ENCODE results near the gene ABCE1. TPM values are rescaled to one million over a fixed set of nuclear protein-coding genes. Genes with fewer than 3 reads are reported as not detected.

Gene ABCE1
- polyA plus RNA-seq (2013, experiment 1 of 2), result 56.6 TPM
- polyA plus RNA-seq (2013, experiment 2 of 2), result 58.3 TPM

- H3K9me3 ChIP-seq (replicated peaks in 1 of 2; ENCODE audit: control insufficient read depth in 2 of 2, insufficient read depth in 1 of 2, low read depth in 1 of 2, low read length in 2 of 2), result peaks cover 5 to 18% of the 10 kb centered on the region in 2 donors
- peak within 1 kb of the TSS; percentile 65 for H3K4me2 ChIP-seq (ENCODE audit: insufficient read depth, low read length, poor library complexity, severe bottlenecking)
- WGBS, 2 donors (ENCODE audit: extremely low coverage in 2 of 2, insufficient read length in 2 of 2, insufficient replicate concordance in 1 of 2), result no CpG with 5 or more reads among the region's 67 CpGs
- peak within 1 kb of the TSS; percentile 12 for H3K23ac ChIP-seq (ENCODE audit: low read depth, low read length, poor library complexity)
- no peak within 1 kb of the TSS for H3K4ac ChIP-seq (ENCODE audit: low read length)
- no peak within 1 kb of the TSS for H2BK5ac ChIP-seq (ENCODE audit: low read length)
- peak within 1 kb of the TSS; percentile 78 for H3K18ac ChIP-seq (ENCODE audit: low read length)
- peak within 1 kb of the TSS; percentile 80 for H3K9ac ChIP-seq (ENCODE audit: low read depth, low read length, poor library complexity)
- H4K8ac ChIP-seq (ENCODE audit: low read depth, low read length), result no peak within 1 kb of the TSS
- H3K27me3 ChIP-seq (ENCODE audit: control insufficient read depth in 3 of 3, insufficient read depth in 3 of 3, low read depth in 1 of 3, low read length in 3 of 3), result no peaks in the 10 kb centered on the region
- H3K79me1 ChIP-seq (ENCODE audit: low read depth, low read length), result peaks cover 3% of the 10 kb centered on the region
- no peak within 1 kb of the TSS for H2BK15ac ChIP-seq (ENCODE audit: low read length)
- peak within 1 kb of the TSS; percentile 95 for H2AFZ ChIP-seq (ENCODE audit: low read length)
- peak; percentile 95 for DNase-seq (ENCODE audit: low spot score)
- no peak within 1 kb of the TSS for H4K91ac ChIP-seq (ENCODE audit: low read depth, low read length, poor library complexity)
- no peak within 1 kb of the TSS for H2AK5ac ChIP-seq (ENCODE audit: low read depth, low read length)
- H2BK12ac ChIP-seq (ENCODE audit: low read length), result no peak within 1 kb of the TSS
- peaks cover 1 to 3% of the 10 kb centered on the region in 2 donors for H3K4me1 ChIP-seq (ENCODE audit: control insufficient read depth in 2 of 2, insufficient read depth in 1 of 2, low read depth in 1 of 2, low read length in 2 of 2)
- no peak within 1 kb of the TSS for H2BK120ac ChIP-seq (ENCODE audit: low read depth, low read length)
- H3K36me3 ChIP-seq (replicated peaks in 1 of 2; ENCODE audit: control insufficient read depth in 2 of 2, insufficient read depth in 2 of 2, low read length in 2 of 2), result peaks cover 7 to 66% of the 10 kb centered on the region in 2 donors
- peak within 1 kb of the TSS; percentile 79 to 93 for H3K4me3 ChIP-seq (ENCODE audit: low read length in 2 of 2)
- peak within 1 kb of the TSS; percentile 80 for H3K27ac ChIP-seq (replicated peaks; ENCODE audit: low read length)
- no peak within 1 kb of the TSS for H3K14ac ChIP-seq (ENCODE audit: low read length)
These were observed at the start of gene ABCE1, which contains the start of gene ANAPC10 for GRCh38 chr4:145097821-145098674. Gene ABCE1 (plus strand): TSS chr4:145098311. CDS start chr4:145104413, 6,102 bp downstream. Gene ANAPC10 (minus strand): TSS chr4:145098196. CDS start chr4:145096099, 2,097 bp downstream.

GRCh38 chr4:145048817-145049216 is 49.3 kb upstream of the ABCE1 start:
- Histone ChIP-seq H2BK12ac (ENCODE audit: low read length) (no peak overlapping the region), H2BK120ac (ENCODE audit: low read depth, low read length) (no peak overlapping the region), H2AK5ac (ENCODE audit: low read depth, low read length) (no peak overlapping the region), H2BK5ac (ENCODE audit: low read length) (no peak overlapping the region), H3K14ac (ENCODE audit: low read length) (no peak overlapping the region), H3K23ac (ENCODE audit: low read depth, low read length, poor library complexity) (no peak overlapping the region), H3K9me3 (replicated peaks in 1 of 2; ENCODE audit: control insufficient read depth in 2 of 2, insufficient read depth in 1 of 2, low read depth in 1 of 2, low read length in 2 of 2) (peaks cover 0 to 16% of the 10 kb centered on the region in 2 donors), H3K36me3 (replicated peaks in 1 of 2; ENCODE audit: control insufficient read depth in 2 of 2, insufficient read depth in 2 of 2, low read length in 2 of 2) (peaks cover 0 to 26% of the 10 kb centered on the region in 2 donors), H3K4me3 (ENCODE audit: low read length in 2 of 2) (no peak overlapping the region), H2BK15ac (ENCODE audit: low read length) (no peak overlapping the region), H3K79me1 (ENCODE audit: low read depth, low read length) (no peaks in the 10 kb centered on the region), H4K91ac (ENCODE audit: low read depth, low read length, poor library complexity) (no peak overlapping the region), H3K9ac (ENCODE audit: low read depth, low read length, poor library complexity) (no peak overlapping the region), H3K4ac (ENCODE audit: low read length) (no peak overlapping the region), H3K27me3 (ENCODE audit: control insufficient read depth in 3 of 3, insufficient read depth in 3 of 3, low read depth in 1 of 3, low read length in 3 of 3) (no peaks in the 10 kb centered on the region), H3K4me1 (ENCODE audit: control insufficient read depth in 2 of 2, insufficient read depth in 1 of 2, low read depth in 1 of 2, low read length in 2 of 2) (peaks cover 3 to 7% of the 10 kb centered on the region in 2 donors), H2AFZ (ENCODE audit: low read length) (no peak overlapping the region), H3K27ac (replicated peaks; ENCODE audit: low read length) (no peak overlapping the region), H3K4me2 (ENCODE audit: insufficient read depth, low read length, poor library complexity, severe bottlenecking) (no peak overlapping the region), H4K8ac (ENCODE audit: low read depth, low read length) (no peak overlapping the region), H3K18ac (ENCODE audit: low read length) (no peak overlapping the region)
- DNase-seq (ENCODE audit: low spot score), result no peak

GRCh38 chr4:145049241-145049640 is 48.9 kb upstream of the ABCE1 start:
- no peak overlapping the region for H3K27ac ChIP-seq (replicated peaks; ENCODE audit: low read length)
- no peaks in the 10 kb centered on the region for H3K79me1 ChIP-seq (ENCODE audit: low read depth, low read length)
- H3K4me1 ChIP-seq (ENCODE audit: control insufficient read depth in 2 of 2, insufficient read depth in 1 of 2, low read depth in 1 of 2, low read length in 2 of 2), result peaks cover 3% of the 10 kb centered on the region in 2 donors
- H3K4me3 ChIP-seq (ENCODE audit: low read length in 2 of 2), result no peak overlapping the region
- no peak overlapping the region for H2AK5ac ChIP-seq (ENCODE audit: low read depth, low read length)
- no peaks in the 10 kb centered on the region for H3K27me3 ChIP-seq (ENCODE audit: control insufficient read depth in 3 of 3, insufficient read depth in 3 of 3, low read depth in 1 of 3, low read length in 3 of 3)
- no peak for DNase-seq (ENCODE audit: low spot score)
- no peak overlapping the region for H3K4me2 ChIP-seq (ENCODE audit: insufficient read depth, low read length, poor library complexity, severe bottlenecking)
- no peak overlapping the region for H2BK120ac ChIP-seq (ENCODE audit: low read depth, low read length)
- no peak overlapping the region for H3K14ac ChIP-seq (ENCODE audit: low read length)
- H2AFZ ChIP-seq (ENCODE audit: low read length), result no peak overlapping the region
- no peak overlapping the region for H3K18ac ChIP-seq (ENCODE audit: low read length)
- H3K9me3 ChIP-seq (replicated peaks in 1 of 2; ENCODE audit: control insufficient read depth in 2 of 2, insufficient read depth in 1 of 2, low read depth in 1 of 2, low read length in 2 of 2), result peaks cover 0 to 16% of the 10 kb centered on the region in 2 donors
- no CpG with 5 or more reads among the region's 1 CpG for WGBS, 2 donors (ENCODE audit: extremely low coverage in 2 of 2, insufficient read length in 2 of 2, insufficient replicate concordance in 1 of 2)
- no peak overlapping the region for H2BK5ac ChIP-seq (ENCODE audit: low read length)
- no peak overlapping the region for H4K91ac ChIP-seq (ENCODE audit: low read depth, low read length, poor library complexity)
- H3K23ac ChIP-seq (ENCODE audit: low read depth, low read length, poor library complexity), result no peak overlapping the region
- no peak overlapping the region for H4K8ac ChIP-seq (ENCODE audit: low read depth, low read length)
- no peak overlapping the region for H2BK15ac ChIP-seq (ENCODE audit: low read length)
- no peak overlapping the region for H3K9ac ChIP-seq (ENCODE audit: low read depth, low read length, poor library complexity)
- no peak overlapping the region for H2BK12ac ChIP-seq (ENCODE audit: low read length)
- peaks cover 0 to 26% of the 10 kb centered on the region in 2 donors for H3K36me3 ChIP-seq (replicated peaks in 1 of 2; ENCODE audit: control insufficient read depth in 2 of 2, insufficient read depth in 2 of 2, low read length in 2 of 2)
- no peak overlapping the region for H3K4ac ChIP-seq (ENCODE audit: low read length)

- Histone ChIP-seq H2AK5ac (ENCODE audit: low read depth, low read length) (no peak overlapping the region), H3K79me1 (ENCODE audit: low read depth, low read length) (no peaks in the 10 kb centered on the region), H2BK120ac (ENCODE audit: low read depth, low read length) (no peak overlapping the region), H3K27ac (replicated peaks; ENCODE audit: low read length) (no peak overlapping the region), H3K14ac (ENCODE audit: low read length) (no peak overlapping the region), H3K4me2 (ENCODE audit: insufficient read depth, low read length, poor library complexity, severe bottlenecking) (no peak overlapping the region), H3K9me3 (replicated peaks in 1 of 2; ENCODE audit: control insufficient read depth in 2 of 2, insufficient read depth in 1 of 2, low read depth in 1 of 2, low read length in 2 of 2) (peaks cover 0 to 16% of the 10 kb centered on the region in 2 donors), H2BK15ac (ENCODE audit: low read length) (no peak overlapping the region), H3K18ac (ENCODE audit: low read length) (no peak overlapping the region), H3K36me3 (replicated peaks in 1 of 2; ENCODE audit: control insufficient read depth in 2 of 2, insufficient read depth in 2 of 2, low read length in 2 of 2) (peaks cover 0 to 17% of the 10 kb centered on the region in 2 donors), H3K23ac (ENCODE audit: low read depth, low read length, poor library complexity) (no peak overlapping the region), H3K4ac (ENCODE audit: low read length) (no peak overlapping the region), H4K91ac (ENCODE audit: low read depth, low read length, poor library complexity) (no peak overlapping the region), H3K27me3 (ENCODE audit: control insufficient read depth in 3 of 3, insufficient read depth in 3 of 3, low read depth in 1 of 3, low read length in 3 of 3) (no peaks in the 10 kb centered on the region), H2AFZ (ENCODE audit: low read length) (no peak overlapping the region), H3K9ac (ENCODE audit: low read depth, low read length, poor library complexity) (no peak overlapping the region), H2BK5ac (ENCODE audit: low read length) (no peak overlapping the region), H4K8ac (ENCODE audit: low read depth, low read length) (no peak overlapping the region), H3K4me3 (ENCODE audit: low read length in 2 of 2) (no peak overlapping the region), H2BK12ac (ENCODE audit: low read length) (no peak overlapping the region), H3K4me1 (ENCODE audit: control insufficient read depth in 2 of 2, insufficient read depth in 1 of 2, low read depth in 1 of 2, low read length in 2 of 2) (no peaks in the 10 kb centered on the region)
- no peak for DNase-seq (ENCODE audit: low spot score)
- no CpG with 5 or more reads among the region's 5 CpGs for WGBS, 2 donors (ENCODE audit: extremely low coverage in 2 of 2, insufficient read length in 2 of 2, insufficient replicate concordance in 1 of 2)
These were observed 42.4 kb upstream of the ABCE1 start for GRCh38 chr4:145055533-145056257.
